Endothelial cell of umbilical vein (primary cell): Measurements from ENCODE around the gene RMND1. TPM values are rescaled to one million over a fixed set of nuclear protein-coding genes. Genes with fewer than 3 reads are reported as not detected.

Experiments used
- BruUV-seq: library from RNA; stranded (reverse); fragments of 400-500 nt; replicated peaks from 2 replicates; lab custom pipeline; 2021; lab: Mats Ljungman, UMichigan
- CTCF ChIA-PET: fragments of 300-600, 350-600 bp; sonication (Branson Sonifier 250); formaldehyde crosslinking; loops from one replicate; lab custom pipeline; 2021; ENCODE audit warnings: antibody characterized with exemption, inconsistent platforms; lab: Charles Lee
- POLR2A ChIA-PET: fragments of 300-600, 350-600 bp; sonication (Branson Sonifier 250); formaldehyde crosslinking; loops from one replicate; lab custom pipeline; 2021; ENCODE audit warnings: antibody characterized with exemption, inconsistent platforms; lab: Charles Lee
- DNase-seq: peaks from one replicate; pipeline ENCODE4 v3.0.0-alpha.2; 2011; ENCODE audit warnings: low read depth, low spot score
- FAIRE-seq: peaks from 2 replicates; lab custom pipeline; 2011; peaks lifted over from hg19 to GRCh38; lab: Jason Lieb, UNC
- H2AFZ ChIP-seq: 2 replicates; pipeline ENCODE4 v1.6.0; 2012; ENCODE audit warnings: low read depth, low read length, control low read depth, inconsistent platforms
- H3K27ac ChIP-seq: 2 replicates; pipeline ENCODE4 v1.5.1; 2011; ENCODE audit warnings: low read depth, mild to moderate bottlenecking, control low read depth, low read length, moderate library complexity; ENCODE audit not compliant: insufficient read depth
- H3K27me3 ChIP-seq, 2 experiments: 2 replicates each; pipeline versions ENCODE4 v1.6.0 to v1.6.1; 2011; ENCODE audit warnings: low read length in 2 of 2, mixed read lengths in 1 of 2; ENCODE audit not compliant: control insufficient read depth in 2 of 2, insufficient read depth in 2 of 2
- H3K36me3 ChIP-seq, 2 experiments: 2 replicates in 1 of 2; 3 replicates in 1 of 2; pipeline ENCODE4 v1.5.1; 2011; ENCODE audit warnings: low read length in 2 of 2, mild to moderate bottlenecking in 1 of 2, moderate library complexity in 1 of 2; ENCODE audit not compliant: control insufficient read depth in 2 of 2, insufficient read depth in 2 of 2; ENCODE audit errors: extremely low read depth in 1 of 2
- H3K4me1 ChIP-seq: 3 replicates; pipeline ENCODE4 v1.5.1; 2011; ENCODE audit warnings: mild to moderate bottlenecking, low read length; ENCODE audit not compliant: control insufficient read depth, insufficient read depth; ENCODE audit errors: extremely low read depth
- H3K4me2 ChIP-seq: 2 replicates; pipeline ENCODE4 v1.6.1; 2011; ENCODE audit warnings: low read length, control low read depth, mixed read lengths; ENCODE audit not compliant: insufficient read depth
- H3K4me3 ChIP-seq, 3 experiments: fragments of 200-600 bp in 1 of 3; sonication (generic), shearing (Covaris generic) in 1 of 3; replicated peaks in 1 of 3; 2 replicates each; pipeline ENCODE4 v1.5.1; 2011 to 2016; ENCODE audit warnings: control low read depth in 3 of 3, low read length in 3 of 3, mild to moderate bottlenecking in 2 of 3, inconsistent platforms in 1 of 3, low read depth in 1 of 3, moderate library complexity in 1 of 3; ENCODE audit not compliant: insufficient read depth in 1 of 3
- H3K79me2 ChIP-seq: 2 replicates; pipeline ENCODE4 v1.6.0; 2012; ENCODE audit warnings: low read length, inconsistent platforms; ENCODE audit not compliant: control insufficient read depth, insufficient read depth
- H3K9ac ChIP-seq: replicated peaks from 2 replicates; pipeline ENCODE3; 2011; ENCODE audit warnings: low read length, control low read depth; ENCODE audit not compliant: insufficient read depth; ENCODE audit errors: extremely low read depth
- H3K9me1 ChIP-seq: replicated peaks from 3 replicates; pipeline ENCODE4 v1.6.0; 2011; ENCODE audit warnings: mild to moderate bottlenecking, low read length; ENCODE audit not compliant: control insufficient read depth, insufficient read depth; ENCODE audit errors: extremely low read depth
- H3K9me3 ChIP-seq: replicated peaks from 2 replicates; pipeline ENCODE4 v1.5.1; 2012; ENCODE audit warnings: low read length, inconsistent platforms; ENCODE audit not compliant: control insufficient read depth, insufficient read depth
- H4K20me1 ChIP-seq: replicated peaks from 2 replicates; pipeline ENCODE3; 2011; ENCODE audit warnings: mild to moderate bottlenecking, low read length; ENCODE audit not compliant: control insufficient read depth, insufficient read depth; ENCODE audit errors: extremely low read depth
- EZH2 ChIP-seq: IDR thresholded peaks from 2 replicates; pipeline ENCODE4 v1.6.1; 2012; ENCODE audit warnings: borderline replicate concordance, low read depth, mild to moderate bottlenecking, moderate library complexity, low read length, inconsistent platforms; ENCODE audit not compliant: severe bottlenecking
- FOS ChIP-seq: IDR thresholded peaks from 2 replicates; pipeline ENCODE4 v1.6.1; 2011; ENCODE audit warnings: mild to moderate bottlenecking, low read length, moderate library complexity, borderline replicate concordance; ENCODE audit not compliant: insufficient read depth
- GATA2 ChIP-seq: IDR thresholded peaks from 2 replicates; pipeline ENCODE4 v1.7.0; 2011; ENCODE audit warnings: low read depth, mild to moderate bottlenecking, moderate library complexity, mixed read lengths, low read length; ENCODE audit not compliant: insufficient read length, insufficient read depth
- JUN ChIP-seq: IDR thresholded peaks from 2 replicates; pipeline ENCODE4 v1.6.1; 2011; ENCODE audit warnings: borderline replicate concordance, low read depth; ENCODE audit not compliant: insufficient read length, insufficient read depth
- MYC ChIP-seq: IDR thresholded peaks from one replicate; pipeline ENCODE4 v1.6.1; 2011; ENCODE audit warnings: mild to moderate bottlenecking, low read depth, low read length
- POLR2A ChIP-seq: IDR thresholded peaks from 2 replicates; pipeline ENCODE4 v1.6.1; 2012; ENCODE audit warnings: low read depth, mild to moderate bottlenecking, control low read depth, low read length
- POLR2AphosphoS5 ChIP-seq: IDR thresholded peaks from 2 replicates; pipeline ENCODE4 v1.6.1; 2012; ENCODE audit warnings: low read depth, mild to moderate bottlenecking, control low read depth, low read length, moderate library complexity; ENCODE audit not compliant: insufficient read depth
- dilution Hi-C: fragments of 300-500 bp; cut with MboI; formaldehyde crosslinking; loops from one replicate; pipeline ENCODE4 v1.15.0; 2019; ENCODE audit warnings: low sequenced_read_pairs; ENCODE audit not compliant: extremely low pct_ligation_motif_present
- intact Hi-C: fragments of 100-400 bp; cut with micrococcal nuclease; formaldehyde crosslinking; loops from one replicate; pipeline ENCODE4 v1.10.0; 2022
- polyA plus RNA-seq, 4 experiments: library from polyadenylated mRNA; depleted of rRNA in 3 of 4; stranded (reverse) in 3 of 4; unstranded in 1 of 4; fragments of >200 nt; gene quantifications; 2 replicates each; pipeline versions ENCODE4 v1.2.1 to v1.2.3, GENCODE V29; 2011 to 2012; ENCODE audit warnings: missing spikeins in 1 of 4
- total RNA-seq: library from RNA; stranded (reverse); gene quantifications from 2 replicates; pipeline ENCODE4 v1.2.3, GENCODE V29; 2021
- TF ChIP-seq, protein P1 (sequence below): IDR thresholded peaks from 2 replicates; pipeline ENCODE4 v1.6.1; 2011; ENCODE audit not compliant: insufficient read depth, insufficient read length
- TF ChIP-seq, protein P2 (sequence below), 2 donors: IDR thresholded peaks; 1 replicate in 1 of 2; 2 replicates in 1 of 2; pipeline ENCODE4 v1.5.1; 2011; ENCODE audit warnings: low read length in 2 of 2, mild to moderate bottlenecking in 2 of 2, moderate library complexity in 2 of 2, control low read depth in 1 of 2, inconsistent platforms in 1 of 2, low read depth in 1 of 2; ENCODE audit not compliant: insufficient read depth in 1 of 2; ENCODE audit errors: extremely low read depth in 1 of 2

Gene RMND1
- total and polyA plus RNA-seq, 2 donors (not counting 3 experiments of a cell fraction or from before 2014, with no cell fraction given) = 6.3 to 21.4 TPM

DNA sequence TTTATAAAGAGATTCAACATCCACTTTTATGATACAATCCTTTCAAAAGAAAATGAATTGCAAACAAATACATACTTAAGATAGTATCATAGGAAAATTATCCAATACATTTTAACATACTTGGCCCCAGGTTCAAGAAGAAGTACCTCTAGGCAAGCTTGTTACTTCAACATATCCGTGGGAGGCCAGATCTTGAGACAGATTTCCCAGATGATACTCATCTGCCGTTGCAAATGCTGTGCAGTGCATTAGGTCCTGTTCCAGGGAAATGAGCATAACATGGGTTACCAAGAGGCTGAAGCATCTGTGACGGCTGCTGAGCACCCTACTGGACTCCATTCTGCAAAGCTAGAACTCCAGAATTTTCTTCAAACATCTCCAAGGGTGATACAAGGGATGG, 15.6 kb downstream of the RMND1 start:
- POLR2A ChIA-PET = no interaction called here
- no peak for FAIRE-seq
- dilution Hi-C loops (no loop called here), intact Hi-C loops (no loop called here)
- TF ChIP-seq, protein P1, sequence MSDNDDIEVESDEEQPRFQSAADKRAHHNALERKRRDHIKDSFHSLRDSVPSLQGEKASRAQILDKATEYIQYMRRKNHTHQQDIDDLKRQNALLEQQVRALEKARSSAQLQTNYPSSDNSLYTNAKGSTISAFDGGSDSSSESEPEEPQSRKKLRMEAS = no peak
- TF ChIP-seq JUN = no peak
- no peak for TF ChIP-seq POLR2AphosphoS5
- TF ChIP-seq EZH2 = no peak
- no peak for TF ChIP-seq POLR2A
- TF ChIP-seq, protein P2, sequence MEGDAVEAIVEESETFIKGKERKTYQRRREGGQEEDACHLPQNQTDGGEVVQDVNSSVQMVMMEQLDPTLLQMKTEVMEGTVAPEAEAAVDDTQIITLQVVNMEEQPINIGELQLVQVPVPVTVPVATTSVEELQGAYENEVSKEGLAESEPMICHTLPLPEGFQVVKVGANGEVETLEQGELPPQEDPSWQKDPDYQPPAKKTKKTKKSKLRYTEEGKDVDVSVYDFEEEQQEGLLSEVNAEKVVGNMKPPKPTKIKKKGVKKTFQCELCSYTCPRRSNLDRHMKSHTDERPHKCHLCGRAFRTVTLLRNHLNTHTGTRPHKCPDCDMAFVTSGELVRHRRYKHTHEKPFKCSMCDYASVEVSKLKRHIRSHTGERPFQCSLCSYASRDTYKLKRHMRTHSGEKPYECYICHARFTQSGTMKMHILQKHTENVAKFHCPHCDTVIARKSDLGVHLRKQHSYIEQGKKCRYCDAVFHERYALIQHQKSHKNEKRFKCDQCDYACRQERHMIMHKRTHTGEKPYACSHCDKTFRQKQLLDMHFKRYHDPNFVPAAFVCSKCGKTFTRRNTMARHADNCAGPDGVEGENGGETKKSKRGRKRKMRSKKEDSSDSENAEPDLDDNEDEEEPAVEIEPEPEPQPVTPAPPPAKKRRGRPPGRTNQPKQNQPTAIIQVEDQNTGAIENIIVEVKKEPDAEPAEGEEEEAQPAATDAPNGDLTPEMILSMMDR (IDR thresholded peaks at IDR 0.05; ENCODE audit: extremely low read depth in 1 of 2, insufficient read depth in 1 of 2, low read depth in 1 of 2, low read length in 2 of 2) = no peak
- TF ChIP-seq GATA2 = no peak
- TF ChIP-seq MYC = no peak
- no peak for TF ChIP-seq FOS
- Histone ChIP-seq H3K27ac (no peak overlapping the region), H3K9ac (no peak overlapping the region), H3K27me3 (no peaks in the 10 kb centered on the region), H3K36me3 (no peaks in the 10 kb centered on the region), H2AFZ (no peak overlapping the region), H3K4me2 (no peak overlapping the region), H3K9me1 (no peaks in the 10 kb centered on the region), H3K4me1 (peaks cover 8% of the 10 kb centered on the region), H3K4me3 (no peak overlapping the region), H3K79me2 (peaks cover 6% of the 10 kb centered on the region), H3K9me3 (no peaks in the 10 kb centered on the region), H4K20me1 (no peaks in the 10 kb centered on the region)
- DNase-seq = no peak
- BruUV-seq = no TSS peak
- CTCF ChIA-PET = interaction anchor here (1.3 to 2.2 kb wide), 3 partner anchors 10 to 920 kb away, joined by 3 to 10 read pairs (median 5); no protein-coding TSS in a partner anchor
